HG02981 (cell line): Measurements from ENCODE around the gene HHAT.

Experiments
- ATAC-seq: cut with Tn5 transposase; IDR thresholded peaks from one replicate; pipeline ENCODE4 v1.9.1; 2021; ENCODE audit warnings: mild to moderate bottlenecking, moderate library complexity; ENCODE audit not compliant: unreplicated experiment

The HHAT gene

DNA sequence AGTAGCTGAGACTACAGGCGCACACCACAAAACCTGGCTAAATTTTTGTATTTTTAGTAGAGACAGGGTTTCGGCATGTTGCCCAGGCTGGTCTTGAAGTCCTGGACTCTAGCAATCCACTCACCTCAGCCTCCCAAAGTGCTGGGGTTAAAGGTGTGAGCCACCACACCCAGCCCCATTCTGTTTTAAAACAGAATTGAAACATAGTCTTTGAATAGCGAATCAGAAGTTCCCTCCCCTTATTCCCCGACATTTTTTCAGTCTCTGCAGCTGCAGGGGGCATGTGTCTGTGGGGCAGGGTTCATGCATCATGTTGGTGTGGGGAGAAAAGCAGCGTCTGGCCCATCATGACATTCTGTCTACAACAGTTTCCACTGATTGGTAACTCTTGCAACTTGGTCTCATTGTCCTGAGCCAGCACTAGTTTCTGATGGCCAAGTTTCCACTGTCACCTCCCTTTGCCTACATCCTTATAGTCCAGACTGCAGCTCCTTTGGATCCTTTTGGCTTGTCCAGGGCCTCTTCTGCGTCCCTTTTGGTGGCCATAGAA is 15.6 kb upstream of the HHAT start:
- no peak for ATAC-seq

DNA sequence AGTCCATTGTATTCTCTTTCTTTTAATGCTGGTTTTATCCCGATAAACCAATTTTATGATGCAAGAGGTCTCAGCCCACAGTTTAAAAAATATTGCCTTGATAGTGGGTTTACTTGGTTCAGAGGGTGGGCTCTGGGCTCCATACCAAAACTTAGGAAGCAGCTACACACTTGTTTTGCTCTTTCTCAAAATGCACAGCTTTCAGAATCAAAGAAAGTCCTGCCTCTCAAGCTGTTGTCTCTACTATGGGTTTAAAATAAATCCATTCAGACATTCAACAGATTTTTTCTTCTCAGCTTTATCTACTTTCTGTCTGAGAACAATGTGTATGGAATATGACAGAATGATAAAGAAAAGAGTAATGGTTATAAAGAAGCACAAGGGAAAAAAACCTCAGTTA is 14.8 kb upstream of the HHAT start:
- no peak for ATAC-seq

DNA sequence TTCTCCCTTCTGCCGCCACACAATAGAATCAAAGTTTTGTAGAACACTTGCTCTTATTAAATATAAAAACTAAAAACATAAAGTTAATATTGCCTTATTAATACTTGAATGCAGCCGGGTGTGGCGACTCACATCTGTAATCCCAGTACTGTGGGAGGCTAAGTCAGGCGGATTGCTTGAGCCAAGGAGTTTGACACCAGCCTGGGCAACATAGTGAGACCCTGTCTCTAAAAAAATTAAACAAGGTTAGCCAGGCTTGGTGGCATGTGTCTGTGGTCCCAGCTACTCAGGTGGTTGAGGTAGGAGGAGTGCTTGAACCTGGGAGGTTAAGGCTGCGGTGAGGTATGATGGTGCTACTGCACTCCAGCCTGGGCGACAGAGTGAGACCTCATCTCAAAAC is 13.2 kb upstream of the HHAT start:
- ATAC-seq: no peak

DNA sequence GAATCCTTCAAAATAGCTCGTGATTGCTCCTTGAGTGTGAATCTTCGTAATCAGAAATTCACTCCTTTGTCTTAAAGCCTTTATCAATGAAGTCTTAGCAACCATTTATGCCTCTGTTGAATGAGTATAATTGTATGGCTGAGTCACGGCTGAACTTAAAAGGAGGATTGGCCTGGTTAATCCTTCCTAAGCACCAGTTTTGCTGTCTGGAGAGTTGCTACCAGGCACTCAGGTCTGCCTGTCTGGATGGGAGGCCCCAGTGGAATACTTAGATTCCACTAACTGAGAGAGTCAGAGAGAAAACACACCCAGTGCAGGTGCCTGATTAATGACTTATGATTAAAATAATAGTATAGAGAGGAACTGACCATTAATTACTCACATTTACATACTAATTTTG is 7.6 kb upstream of the HHAT start:
- no peak for ATAC-seq

DNA sequence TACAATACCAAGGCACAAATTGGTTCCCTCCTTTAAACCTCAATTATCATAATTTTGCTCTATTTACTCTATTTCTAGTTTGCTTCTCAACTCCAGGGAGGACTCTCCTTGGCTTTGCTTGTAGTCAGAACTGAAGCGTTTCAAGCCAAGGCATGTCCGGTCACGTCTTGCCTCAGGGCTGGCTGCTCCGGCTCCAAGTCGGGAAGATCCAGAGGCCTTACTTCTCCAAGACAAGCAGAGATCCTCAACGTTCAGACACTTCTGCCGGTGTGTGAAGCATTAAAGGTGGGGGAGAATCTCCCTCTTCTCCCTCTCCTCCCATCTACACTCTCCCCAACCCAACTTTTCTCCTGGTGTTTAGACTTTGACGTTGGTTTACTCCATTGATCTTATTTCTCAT is 7.2 kb upstream of the HHAT start:
- ATAC-seq: no peak

DNA sequence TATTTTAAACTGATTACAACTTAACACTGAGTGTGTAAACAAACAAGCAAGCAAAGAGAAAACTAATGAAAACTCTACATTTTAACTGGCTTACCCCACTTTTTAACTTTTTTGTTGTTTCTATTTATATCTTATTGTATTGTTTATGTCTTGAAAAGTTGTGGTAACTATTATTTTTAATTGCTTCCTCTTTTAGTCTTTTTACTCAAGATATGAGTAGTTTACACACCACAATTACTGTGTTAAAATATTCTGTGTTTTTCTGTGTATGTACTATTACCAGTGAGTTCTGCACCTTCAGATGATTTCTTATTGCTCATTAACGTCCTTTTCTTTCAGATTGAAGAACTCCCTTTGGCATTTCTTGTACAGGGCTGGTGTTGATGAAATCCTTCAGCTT is 4.7 kb upstream of the HHAT start:
- ATAC-seq: no peak

DNA sequence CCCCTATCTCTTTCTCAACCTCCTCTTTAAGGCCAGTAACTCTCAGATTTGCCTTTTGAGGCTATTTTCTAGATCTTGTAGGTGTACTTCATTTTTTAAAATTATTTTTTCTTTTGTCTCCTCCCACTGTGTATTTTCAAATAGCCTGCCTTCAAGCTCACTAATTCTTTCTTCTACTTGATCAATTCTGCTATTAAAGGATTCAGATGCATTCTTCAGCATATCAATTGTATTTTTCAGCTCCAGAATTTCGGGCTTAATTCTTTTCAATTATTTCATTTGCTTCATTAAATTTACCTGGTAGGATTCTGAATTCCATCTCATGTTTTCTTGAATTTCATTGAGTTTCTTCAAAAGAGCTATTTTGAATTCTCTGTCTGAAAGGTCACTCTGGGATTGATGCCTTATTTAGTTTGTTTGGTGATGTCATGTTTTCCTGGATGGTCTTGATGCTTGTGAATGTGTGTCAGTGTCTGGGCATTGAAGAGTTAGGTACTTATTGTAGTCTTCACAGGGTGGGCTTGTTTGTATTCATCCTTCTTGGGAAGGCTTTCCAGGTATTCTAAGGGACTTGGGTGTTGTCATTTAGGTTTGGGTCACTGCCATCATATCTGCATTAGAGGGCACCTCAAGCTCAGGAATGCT is 3.6 kb upstream of the HHAT start:
- no peak for ATAC-seq

DNA sequence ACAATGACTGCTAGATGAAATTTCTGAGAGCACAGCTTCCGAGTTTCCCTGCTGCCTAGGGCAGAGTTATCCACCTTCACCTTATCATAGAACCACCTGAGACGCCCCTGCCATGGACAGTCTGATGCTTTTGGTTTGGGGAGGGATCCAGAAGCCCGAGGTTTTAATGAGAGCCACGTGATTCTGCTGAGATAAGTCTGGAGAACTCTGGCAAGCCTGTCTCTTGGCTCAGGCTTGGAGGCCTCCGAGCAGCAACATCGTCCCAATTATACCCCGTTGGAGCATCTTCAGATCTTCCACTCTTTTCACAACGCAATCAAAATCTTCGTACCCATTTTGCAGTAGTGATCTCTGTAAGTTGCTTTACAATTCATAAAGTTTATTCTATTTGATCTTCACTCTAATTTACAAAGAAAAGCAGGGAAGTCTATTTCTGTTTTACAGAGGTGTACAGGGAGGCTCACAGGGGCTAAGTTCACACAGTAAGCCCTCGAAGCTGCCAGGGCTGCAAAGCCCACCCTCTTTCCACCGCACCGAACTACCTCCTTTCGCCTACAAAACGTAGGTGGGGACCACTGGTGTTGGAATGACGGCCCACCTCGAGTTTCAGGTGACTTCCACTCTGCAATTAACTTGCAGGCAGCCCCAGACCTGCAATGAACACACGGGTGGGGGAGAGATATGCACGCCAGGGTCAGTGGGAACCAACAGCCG is 513 bp upstream of the HHAT start:
- ATAC-seq: no peak

DNA sequence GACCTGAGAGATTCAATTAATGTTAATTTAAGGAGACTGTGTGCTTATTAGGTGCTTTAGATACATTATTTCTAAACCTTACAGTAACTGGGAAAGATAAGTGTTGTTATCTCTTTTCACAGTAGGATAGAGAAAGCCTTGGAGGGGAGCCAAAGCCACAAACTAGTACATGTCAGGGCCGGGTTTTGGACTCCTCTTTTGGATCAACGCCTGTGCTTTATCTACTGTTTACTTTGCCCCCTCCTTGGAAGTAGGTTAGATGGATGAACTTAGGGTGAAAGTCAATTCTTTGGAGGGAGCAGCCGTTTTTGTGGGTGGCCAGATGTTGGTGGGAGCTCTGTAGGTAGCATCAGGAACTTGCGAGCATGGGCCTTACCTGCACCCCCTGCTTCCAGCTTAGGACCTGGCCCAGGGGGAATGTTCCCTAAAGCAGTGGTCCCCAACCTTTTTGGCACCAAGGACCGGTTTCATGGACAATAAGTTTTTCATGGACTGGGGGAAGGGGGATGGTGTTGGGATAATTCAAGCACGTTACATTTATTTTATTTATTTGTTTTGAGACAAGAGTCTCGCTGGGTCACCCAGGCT is 1.7 kb downstream of the HHAT start:
- no peak for ATAC-seq

DNA sequence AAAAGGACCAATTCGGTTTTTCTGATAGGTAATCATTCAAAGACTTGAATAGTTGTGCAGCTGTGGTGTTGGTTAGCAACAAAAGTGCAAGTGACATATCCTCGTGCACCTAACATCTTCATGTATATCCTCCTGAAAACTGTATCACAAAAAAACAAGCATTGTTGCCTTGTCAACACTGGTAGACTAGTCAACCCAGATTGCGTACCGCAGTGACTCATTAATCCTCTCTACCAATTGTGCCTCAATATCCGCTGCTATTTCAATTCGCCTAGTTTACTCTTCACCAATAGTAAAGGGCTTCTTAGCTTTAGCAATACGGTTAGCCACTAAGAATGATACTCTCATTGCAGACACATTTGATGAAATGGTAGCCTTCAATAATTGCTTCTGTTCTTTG is 3.5 kb downstream of the HHAT start:
- ATAC-seq: no peak

DNA sequence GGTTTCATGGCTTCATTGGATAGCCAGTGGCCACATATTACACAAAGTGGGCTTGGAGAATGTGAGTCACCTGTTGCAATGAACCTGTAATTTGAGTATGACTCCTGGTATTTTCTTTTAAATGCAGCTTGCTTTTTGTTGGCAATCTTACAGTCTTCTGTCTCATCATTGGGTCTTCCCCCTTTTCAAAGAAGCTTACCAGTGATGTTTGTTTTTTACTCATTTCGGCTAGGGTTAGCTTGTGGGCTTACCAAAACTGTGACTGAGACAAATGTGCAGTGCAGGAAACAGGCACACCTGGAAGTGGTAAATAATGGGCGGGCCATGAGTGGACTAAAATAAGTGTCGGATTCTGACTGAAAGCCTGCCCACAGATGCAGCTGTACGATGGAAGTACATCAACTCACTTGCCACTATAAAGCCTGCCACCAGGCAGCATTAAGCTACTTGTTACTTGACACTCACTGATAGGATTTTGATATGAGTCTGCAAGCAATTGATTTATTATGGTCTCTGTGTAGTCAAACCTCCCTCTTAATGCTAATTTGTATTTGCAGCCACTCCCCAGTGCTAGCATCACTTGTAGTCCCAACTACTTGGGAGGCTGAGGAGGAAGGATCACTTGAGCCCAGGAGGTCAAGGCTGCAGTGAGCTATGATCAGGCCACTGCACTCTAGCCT is 4.2 kb downstream of the HHAT start:
- peak; percentile 74 for ATAC-seq

DNA sequence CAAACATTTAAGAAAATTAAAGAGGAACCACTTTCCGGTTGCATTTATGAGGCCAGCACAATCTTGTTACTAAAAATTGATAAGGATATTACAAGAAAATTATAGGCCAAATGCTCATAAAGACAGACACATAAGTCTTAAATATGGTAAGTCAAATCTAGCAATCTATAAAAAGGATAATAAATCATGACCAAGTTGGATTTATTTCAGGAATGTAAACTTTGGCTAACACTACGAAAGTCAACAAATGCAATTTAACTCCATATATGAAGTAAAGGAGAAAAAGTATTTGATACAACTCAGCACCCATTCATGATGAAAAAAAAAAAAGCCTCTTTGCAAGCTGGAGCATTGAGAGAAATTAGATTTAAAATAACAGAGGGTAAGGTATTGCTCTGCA is 6.3 kb downstream of the HHAT start:
- ATAC-seq: no peak

DNA sequence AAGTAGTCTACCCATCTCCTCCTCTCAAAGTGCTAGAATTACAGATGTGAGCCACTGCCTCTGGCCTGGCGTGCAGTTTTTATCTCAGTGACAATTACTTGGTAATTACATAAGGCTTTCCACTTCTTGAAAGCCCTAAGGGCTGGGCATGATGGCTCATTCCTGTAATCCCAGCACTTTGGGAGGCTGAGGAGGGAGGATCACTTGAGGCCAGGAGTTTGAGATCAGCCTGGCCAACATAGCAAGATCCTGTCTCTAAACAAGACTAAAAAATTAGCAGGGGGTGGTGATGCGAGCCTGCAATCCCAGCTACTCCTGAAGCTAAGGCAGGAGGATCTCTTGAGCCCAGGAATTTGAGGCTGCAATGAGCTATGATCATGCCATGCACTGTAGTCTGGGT is 7.7 kb downstream of the HHAT start:
- ATAC-seq: no peak

DNA sequence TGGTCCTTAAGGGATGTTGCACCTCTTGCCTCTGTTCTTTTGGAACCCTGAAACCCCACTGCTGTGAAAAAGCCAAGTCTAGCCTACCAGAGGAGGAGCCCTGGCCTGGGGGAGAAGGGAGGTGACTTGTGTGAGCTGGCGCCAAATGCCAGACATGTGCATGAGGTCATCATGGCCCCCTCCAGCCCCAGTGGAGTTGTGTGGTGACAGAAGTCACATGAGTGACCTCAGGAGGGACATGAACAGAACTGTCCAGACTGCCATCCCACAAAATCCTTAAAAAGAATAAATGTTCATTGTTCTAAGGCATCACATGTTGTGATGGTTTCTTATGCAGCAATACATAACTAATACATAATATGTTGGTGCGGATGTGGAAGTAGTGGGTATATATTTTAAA is 10.8 kb downstream of the HHAT start:
- no peak for ATAC-seq

DNA sequence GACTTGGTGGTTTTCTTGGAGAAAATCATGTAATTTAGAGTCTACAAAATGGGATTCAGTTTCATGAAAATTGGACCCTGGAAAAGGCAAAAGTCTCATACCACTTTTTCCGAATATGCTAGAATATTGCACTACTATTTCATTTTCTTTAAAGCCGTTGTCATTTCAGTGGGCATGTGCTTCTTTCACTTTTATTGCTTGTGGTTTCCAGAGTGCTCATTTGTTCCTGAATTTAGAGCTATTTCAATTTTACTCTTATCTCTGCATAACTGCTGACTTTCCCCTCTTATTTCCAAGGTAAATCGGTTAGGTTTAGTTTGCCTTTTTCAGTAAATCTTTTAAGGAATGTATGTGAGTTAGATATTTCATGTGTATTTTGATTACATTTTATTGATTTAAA is 11.6 kb downstream of the HHAT start:
- ATAC-seq: no peak

DNA sequence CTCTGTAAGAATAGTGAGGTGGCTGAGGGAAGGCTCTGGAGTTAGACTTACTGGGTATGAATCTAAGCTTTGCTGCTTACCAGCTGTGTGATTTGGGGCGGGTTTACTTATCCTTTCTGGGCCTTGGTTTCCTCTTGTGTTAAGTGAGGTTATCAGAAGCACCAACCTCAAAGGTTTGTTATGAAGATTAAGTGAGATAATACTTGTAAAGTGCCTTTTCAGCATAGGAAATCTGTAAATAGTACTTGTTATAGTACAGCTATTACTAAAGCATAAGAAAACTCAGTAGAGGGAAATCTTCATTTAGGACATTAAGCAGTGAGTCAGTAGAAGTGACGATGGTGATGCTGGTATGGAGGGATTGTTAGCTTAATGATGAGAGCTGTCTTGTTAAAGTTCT is 12.1 kb downstream of the HHAT start:
- no peak for ATAC-seq

DNA sequence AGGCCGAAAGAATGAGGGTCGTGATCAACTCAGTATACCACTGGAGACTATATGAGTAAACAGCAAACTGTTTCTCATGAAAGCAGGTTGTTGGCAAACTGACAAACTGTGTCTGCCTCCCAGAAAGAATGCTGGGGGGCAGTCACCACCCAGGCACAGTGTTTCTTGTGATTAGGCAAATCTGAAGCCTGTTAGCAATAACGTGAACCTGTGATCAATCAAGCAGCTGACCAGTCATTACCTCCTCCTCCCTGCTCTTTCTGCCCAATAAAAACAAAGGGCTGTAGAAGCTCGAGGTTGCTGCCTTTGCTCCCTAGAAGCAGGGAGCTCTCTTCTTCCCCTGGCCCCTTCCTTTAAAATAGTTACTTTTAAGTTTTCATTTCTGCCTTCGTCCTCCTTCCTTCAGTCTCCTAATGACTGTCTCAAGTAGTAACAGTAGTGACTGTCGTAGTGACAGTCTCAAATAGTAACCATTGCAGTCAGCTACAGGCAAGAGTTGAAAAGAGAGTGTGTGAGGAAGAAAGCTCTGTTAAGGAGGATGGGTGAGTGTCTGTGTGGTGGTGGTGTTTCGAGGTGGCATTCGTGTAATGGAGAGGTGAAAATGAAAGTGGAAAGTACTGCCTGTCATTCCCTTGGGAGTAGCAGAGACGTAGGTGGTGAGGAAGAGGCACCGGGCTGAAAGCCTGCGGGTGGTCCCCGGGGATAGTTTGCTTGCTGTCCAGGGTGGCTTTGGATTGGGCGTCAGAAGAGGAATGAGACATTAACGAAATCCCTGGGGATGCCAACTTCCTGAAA is 14.5 kb downstream of the HHAT start:
- peak; percentile 66 for ATAC-seq

DNA sequence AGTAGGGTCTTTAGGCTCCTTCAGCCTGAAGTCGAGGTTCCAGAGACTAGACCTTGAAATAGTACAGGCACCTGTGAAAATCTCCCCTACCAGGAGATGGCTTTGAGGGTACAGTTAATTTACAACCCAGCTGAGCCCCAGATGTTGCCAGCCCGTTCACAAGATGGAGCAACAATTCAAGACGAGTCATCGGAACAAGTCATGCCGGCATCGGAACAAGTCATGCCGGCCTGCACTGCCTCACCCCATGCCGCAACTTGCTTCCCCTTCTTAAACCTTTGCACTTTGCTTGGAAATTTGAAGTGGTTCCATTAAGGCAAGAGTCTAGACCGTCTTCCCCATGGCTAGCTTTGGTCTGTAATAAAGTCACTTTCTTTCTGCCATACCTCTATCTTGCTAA is 16.0 kb downstream of the HHAT start:
- ATAC-seq: no peak

DNA sequence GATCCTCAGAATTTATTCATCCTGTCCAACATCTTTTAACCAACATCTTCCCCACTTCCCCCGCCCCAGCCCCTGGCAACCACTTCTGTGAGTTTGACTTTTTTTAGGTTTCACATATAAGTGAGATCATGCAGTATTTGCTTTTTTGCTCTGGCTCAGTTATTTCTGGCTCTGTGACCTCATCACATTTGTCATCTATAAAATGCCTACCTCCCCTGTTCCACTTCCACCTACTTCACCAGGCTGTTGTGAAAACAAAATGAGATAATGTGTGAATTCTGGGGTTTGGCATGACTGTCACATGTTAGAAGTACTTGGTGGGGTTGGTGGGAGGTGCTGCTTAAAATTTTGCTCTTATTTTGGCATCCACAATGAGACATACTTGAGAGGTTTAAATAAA is 18.4 kb downstream of the HHAT start:
- peak; percentile 43 for ATAC-seq

DNA sequence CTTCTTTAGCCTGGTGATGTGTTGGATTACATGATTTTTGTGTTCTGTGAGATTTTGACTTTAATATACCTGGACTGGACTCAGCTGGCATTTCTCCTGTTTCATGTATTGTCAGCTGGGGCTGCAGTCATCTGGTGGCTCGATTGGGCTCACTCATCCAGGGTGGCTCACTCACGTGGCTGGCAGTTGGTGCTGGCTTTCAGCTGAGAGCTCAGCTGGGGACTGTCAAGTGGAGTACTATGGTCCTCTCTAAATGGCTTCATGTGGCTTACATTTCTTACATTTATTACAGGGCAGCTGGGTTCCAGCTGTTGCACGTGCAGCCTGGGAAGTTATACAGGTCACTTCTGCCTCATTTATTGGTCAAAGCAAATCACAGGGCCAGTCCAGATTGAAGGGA is 22.8 kb downstream of the HHAT start:
- no peak for ATAC-seq

DNA sequence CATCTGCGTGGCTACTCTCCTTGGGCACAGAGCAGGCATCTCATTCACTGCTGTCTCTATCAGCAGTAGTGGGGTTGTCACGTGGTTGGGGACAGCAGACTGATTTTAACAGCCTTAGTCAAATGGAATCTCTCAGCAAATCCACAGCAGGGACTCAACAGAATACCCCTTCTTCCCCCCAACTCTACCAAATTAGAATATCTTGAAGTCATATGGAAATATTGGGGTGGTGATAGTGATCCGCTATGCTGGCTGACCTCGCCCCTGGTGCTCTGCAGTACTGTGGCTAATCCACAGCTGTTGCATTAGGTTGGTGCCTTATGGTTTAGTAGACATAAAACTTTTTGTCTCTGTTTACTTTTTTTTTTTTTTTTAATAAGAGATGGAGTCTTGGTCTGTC is 23.9 kb downstream of the HHAT start:
- ATAC-seq: no peak
